ENCODE measurements around the gene LAMB4.

The LAMB4 gene

DNA sequence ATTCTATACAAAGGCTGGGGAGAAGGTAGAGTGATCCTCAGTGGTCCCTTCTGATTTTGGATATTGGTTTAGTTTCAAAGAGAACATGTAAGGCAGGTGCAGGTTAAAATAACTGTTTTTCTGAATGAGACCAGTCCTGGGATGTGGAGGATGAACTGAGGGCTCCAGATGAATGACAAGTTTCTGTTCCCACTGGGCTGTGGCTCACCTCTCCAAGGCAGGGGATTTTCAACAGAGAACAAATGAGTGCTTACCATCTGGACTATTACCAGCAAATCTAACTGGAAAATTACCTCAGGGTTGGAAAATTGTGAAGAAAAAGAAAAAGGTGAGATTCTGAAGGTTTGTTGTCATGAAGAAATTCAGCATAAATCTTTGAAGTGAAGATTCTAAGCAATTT lies 8.0 kb downstream of the LAMB4 start:
- ChIA-PET CTCF (interaction anchor here (0.7 kb wide), 1 partner anchor 9 kb away, joined by 3 read pairs; no protein-coding TSS in a partner anchor), POLR2A (no interaction called here)
- TF ChIP-seq, protein P1, sequence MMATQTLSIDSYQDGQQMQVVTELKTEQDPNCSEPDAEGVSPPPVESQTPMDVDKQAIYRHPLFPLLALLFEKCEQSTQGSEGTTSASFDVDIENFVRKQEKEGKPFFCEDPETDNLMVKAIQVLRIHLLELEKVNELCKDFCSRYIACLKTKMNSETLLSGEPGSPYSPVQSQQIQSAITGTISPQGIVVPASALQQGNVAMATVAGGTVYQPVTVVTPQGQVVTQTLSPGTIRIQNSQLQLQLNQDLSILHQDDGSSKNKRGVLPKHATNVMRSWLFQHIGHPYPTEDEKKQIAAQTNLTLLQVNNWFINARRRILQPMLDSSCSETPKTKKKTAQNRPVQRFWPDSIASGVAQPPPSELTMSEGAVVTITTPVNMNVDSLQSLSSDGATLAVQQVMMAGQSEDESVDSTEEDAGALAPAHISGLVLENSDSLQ (IDR thresholded peaks at IDR 0.05): no peak
- TF ChIP-seq BHLHE40 (IDR thresholded peaks at IDR 0.05; ENCODE audit: borderline replicate concordance) (no peak), ELF4 (IDR thresholded peaks at IDR 0.05) (no peak), SP1 (IDR thresholded peaks at IDR 0.05) (no peak), CTBP1 (IDR thresholded peaks at IDR 0.05; ENCODE audit: borderline replicate concordance) (no peak)
- DNase-seq (ENCODE audit: extremely low spot score): no peak

DNA sequence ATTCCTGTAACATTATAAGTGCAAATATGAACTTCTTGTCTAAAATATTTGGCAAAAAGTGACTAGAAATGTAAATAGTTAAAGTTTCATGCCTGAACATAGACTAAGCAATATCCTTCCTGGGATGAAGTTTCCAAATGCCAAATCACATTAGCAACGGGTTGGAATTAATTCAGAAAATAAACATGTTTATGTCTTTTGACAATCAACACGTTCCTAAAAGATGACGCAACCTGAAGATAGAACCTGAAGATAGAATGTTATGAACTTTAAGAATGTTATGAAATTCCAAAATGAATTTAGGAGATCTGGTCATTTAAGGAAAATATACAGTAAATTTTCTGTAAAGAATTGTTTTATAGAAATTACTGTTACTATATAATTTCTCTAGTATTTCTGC lies 9.2 kb downstream of the LAMB4 start:
- TF ChIP-seq ZNF384 (IDR thresholded peaks at IDR 0.05): no peak
- TF ChIP-seq FOXK2 (IDR thresholded peaks at IDR 0.05): no peak
- no peak for TF ChIP-seq NFRKB (IDR thresholded peaks at IDR 0.05)
- TF ChIP-seq HDGF (IDR thresholded peaks at IDR 0.05; ENCODE audit: borderline replicate concordance): no peak
- TF ChIP-seq TARDBP (IDR thresholded peaks at IDR 0.05): no peak
- no peak for TF ChIP-seq FOXA1 (IDR thresholded peaks at IDR 0.05)
- TF ChIP-seq, protein P1 (IDR thresholded peaks at IDR 0.05): no peak
- no peak for TF ChIP-seq ARNT (IDR thresholded peaks at IDR 0.05)
- TF ChIP-seq L3MBTL2 (conservative IDR thresholded peaks at IDR 0.05): no peak
- TF ChIP-seq CTBP1 (IDR thresholded peaks at IDR 0.05; ENCODE audit: borderline replicate concordance): no peak
- TF ChIP-seq LEF1 (IDR thresholded peaks at IDR 0.05; ENCODE audit: borderline replicate concordance): no peak
- TF ChIP-seq SP1 (IDR thresholded peaks at IDR 0.05): no peak
- no peak for TF ChIP-seq SUZ12 (IDR thresholded peaks at IDR 0.05)
- no peak for TF ChIP-seq FOXM1 (IDR thresholded peaks at IDR 0.05; ENCODE audit: borderline replicate concordance)
- TF ChIP-seq ELF4 (IDR thresholded peaks at IDR 0.05): no peak
- TF ChIP-seq BHLHE40 (IDR thresholded peaks at IDR 0.05; ENCODE audit: borderline replicate concordance): no peak
- no peak for DNase-seq (ENCODE audit: extremely low spot score)
- ChIA-PET CTCF (no interaction called here), POLR2A (no interaction called here)

DNA sequence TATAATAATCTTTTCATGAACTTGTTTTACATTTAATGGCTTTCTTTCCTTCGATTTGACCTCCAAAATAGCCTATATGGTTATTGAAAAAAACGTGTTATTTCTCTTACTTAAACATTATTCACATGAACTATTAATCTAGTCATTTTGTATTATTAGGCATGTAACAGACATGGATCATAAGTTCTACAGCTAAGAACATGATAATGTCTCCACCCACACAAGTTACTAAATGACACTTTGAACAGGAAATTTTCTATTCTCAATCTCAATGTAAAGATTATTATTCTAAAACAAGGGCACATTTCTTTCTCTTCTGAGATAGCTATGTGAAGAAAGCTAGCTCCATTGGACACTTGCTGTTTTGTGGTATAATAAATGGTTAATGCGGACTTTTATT lies 10.0 kb downstream of the LAMB4 start:
- no peak for DNase-seq (ENCODE audit: extremely low spot score)
- TF ChIP-seq TARDBP (IDR thresholded peaks at IDR 0.05) (no peak), BHLHE40 (IDR thresholded peaks at IDR 0.05; ENCODE audit: borderline replicate concordance) (no peak), NFRKB (IDR thresholded peaks at IDR 0.05) (no peak), ARNT (IDR thresholded peaks at IDR 0.05) (no peak), CTBP1 (IDR thresholded peaks at IDR 0.05; ENCODE audit: borderline replicate concordance) (no peak), FOXK2 (IDR thresholded peaks at IDR 0.05) (no peak), ZNF384 (IDR thresholded peaks at IDR 0.05) (no peak), SP1 (IDR thresholded peaks at IDR 0.05) (no peak), FOXA1 (IDR thresholded peaks at IDR 0.05) (no peak), SUZ12 (IDR thresholded peaks at IDR 0.05) (no peak), HDGF (IDR thresholded peaks at IDR 0.05; ENCODE audit: borderline replicate concordance) (no peak), LEF1 (IDR thresholded peaks at IDR 0.05; ENCODE audit: borderline replicate concordance) (no peak), FOXM1 (IDR thresholded peaks at IDR 0.05; ENCODE audit: borderline replicate concordance) (no peak), L3MBTL2 (conservative IDR thresholded peaks at IDR 0.05) (no peak)
- TF ChIP-seq, protein P1 (IDR thresholded peaks at IDR 0.05): no peak
- CTCF ChIA-PET: no interaction called here
- POLR2A ChIA-PET: no interaction called here

DNA sequence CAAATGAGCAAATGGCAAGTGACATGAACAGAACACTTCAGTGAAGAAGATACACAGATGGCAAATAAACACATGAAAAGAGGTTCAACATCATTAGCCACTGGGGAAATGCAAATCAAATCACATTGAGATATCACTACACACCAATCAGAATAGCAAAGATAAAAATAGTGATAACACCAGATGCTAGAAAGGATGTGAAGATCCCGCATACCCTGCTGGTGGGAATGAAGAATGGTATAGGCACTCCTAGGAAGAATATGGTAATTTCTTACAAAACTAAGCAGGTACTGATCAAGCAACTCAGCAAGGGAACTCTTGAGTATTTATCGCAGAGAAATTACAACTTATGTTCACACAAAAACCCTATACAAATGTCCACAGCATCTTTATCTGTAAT lies 11.2 kb downstream of the LAMB4 start:
- TF ChIP-seq NFRKB (IDR thresholded peaks at IDR 0.05): no peak
- CTCF ChIA-PET: interaction anchor here (2.4 kb wide), 1 partner anchor 27 kb away, joined by 5 read pairs; no protein-coding TSS in a partner anchor
- DNase-seq (ENCODE audit: extremely low spot score): no peak
- POLR2A ChIA-PET: no interaction called here

DNA sequence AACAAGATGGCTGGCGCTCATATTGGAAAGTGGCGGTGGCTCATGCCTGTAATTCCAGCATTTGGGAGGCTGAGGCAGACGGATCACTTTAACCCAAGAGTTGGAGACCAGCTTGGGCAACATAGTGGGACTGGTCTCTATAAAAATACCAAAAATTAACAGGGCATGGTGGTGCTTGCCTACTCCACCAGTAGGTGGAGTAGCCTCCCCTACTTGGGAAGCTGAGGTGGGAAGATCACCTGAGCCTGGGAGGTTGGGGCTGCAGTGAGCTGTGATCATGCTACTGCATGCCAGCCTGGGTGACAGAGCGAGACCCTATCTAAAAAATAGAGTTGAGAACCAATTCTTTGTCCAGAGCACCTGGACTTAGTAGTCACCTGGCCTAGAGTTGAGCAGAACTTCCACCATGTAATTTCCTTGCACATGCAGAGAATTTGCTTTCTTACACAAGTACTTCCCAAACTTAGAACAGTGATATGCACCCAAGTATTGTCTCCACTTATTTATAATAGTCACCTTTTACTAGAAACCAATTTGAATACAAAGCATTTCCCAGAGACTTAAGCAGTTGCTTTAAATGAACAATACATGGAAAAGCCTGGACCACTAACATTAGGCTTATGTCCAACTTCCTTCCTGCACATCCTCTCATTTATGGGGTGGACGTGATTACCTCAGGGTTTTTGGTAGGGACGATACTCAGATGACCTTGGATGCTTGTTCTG lies 15.9 kb downstream of the LAMB4 start:
- peak; percentile 17 for DNase-seq (ENCODE audit: extremely low spot score)
- CTCF ChIA-PET: interaction anchor here (0.6 to 1.4 kb wide), 4 partner anchors 16 to 1279 kb away, joined by 3 to 6 read pairs (median 4); partner anchors contain the start of gene LAMB4
- TF ChIP-seq ELF4 (IDR thresholded peaks at IDR 0.05): no peak
- no peak for TF ChIP-seq FOXA1 (IDR thresholded peaks at IDR 0.05)
- no peak for TF ChIP-seq SP1 (IDR thresholded peaks at IDR 0.05)
- no peak for TF ChIP-seq LEF1 (IDR thresholded peaks at IDR 0.05; ENCODE audit: borderline replicate concordance)
- no peak for TF ChIP-seq ARNT (IDR thresholded peaks at IDR 0.05)
- no peak for TF ChIP-seq FOXM1 (IDR thresholded peaks at IDR 0.05; ENCODE audit: borderline replicate concordance)
- no peak for TF ChIP-seq CTBP1 (IDR thresholded peaks at IDR 0.05; ENCODE audit: borderline replicate concordance)
- no peak for TF ChIP-seq HDGF (IDR thresholded peaks at IDR 0.05; ENCODE audit: borderline replicate concordance)
- no peak for TF ChIP-seq FOXK2 (IDR thresholded peaks at IDR 0.05)
- no peak for TF ChIP-seq ZNF384 (IDR thresholded peaks at IDR 0.05)
- no peak for TF ChIP-seq SUZ12 (IDR thresholded peaks at IDR 0.05)
- TF ChIP-seq TARDBP (IDR thresholded peaks at IDR 0.05): no peak
- TF ChIP-seq NFRKB (IDR thresholded peaks at IDR 0.05): no peak
- TF ChIP-seq L3MBTL2 (conservative IDR thresholded peaks at IDR 0.05): no peak
- TF ChIP-seq, protein P1 (IDR thresholded peaks at IDR 0.05): no peak
- TF ChIP-seq BHLHE40 (IDR thresholded peaks at IDR 0.05; ENCODE audit: borderline replicate concordance): no peak
- POLR2A ChIA-PET: no interaction called here
